Measurements from ENCODE around the gene NPAS3.

Gene NPAS3

GRCh38 chr14:33271216-33271615, 332.5 kb downstream of the NPAS3 start:
- ChIA-PET POLR2A (no interaction called here), CTCF (no interaction called here)
- DNase-seq (ENCODE audit: extremely low spot score), result no peak
- no peak for TF ChIP-seq CTCF (IDR thresholded peaks at IDR 0.05; ENCODE audit: control extremely low read depth, extremely low read depth, low read depth, missing control alignments)

- CTCF ChIA-PET, result no interaction called here
- POLR2A ChIA-PET, result no interaction called here
- TF ChIP-seq CTCF (IDR thresholded peaks at IDR 0.05; ENCODE audit: control extremely low read depth, extremely low read depth, low read depth, missing control alignments), result no peak
- DNase-seq (ENCODE audit: extremely low spot score), result no peak
Measured at GRCh38 chr14:33271891-33272290, 333.2 kb downstream of the NPAS3 start.

- TF ChIP-seq CTCF (IDR thresholded peaks at IDR 0.05; ENCODE audit: control extremely low read depth, extremely low read depth, low read depth, missing control alignments), result no peak
- POLR2A ChIA-PET, result no interaction called here
- CTCF ChIA-PET, result interaction anchor here (0.9 to 1.3 kb wide), 2 partner anchors 8 to 38 kb away, joined by 3 to 4 read pairs; no protein-coding TSS in a partner anchor
- no peak for DNase-seq (ENCODE audit: extremely low spot score)
Measured at GRCh38 chr14:33273978-33274377, 335.3 kb downstream of the NPAS3 start.

DNA sequence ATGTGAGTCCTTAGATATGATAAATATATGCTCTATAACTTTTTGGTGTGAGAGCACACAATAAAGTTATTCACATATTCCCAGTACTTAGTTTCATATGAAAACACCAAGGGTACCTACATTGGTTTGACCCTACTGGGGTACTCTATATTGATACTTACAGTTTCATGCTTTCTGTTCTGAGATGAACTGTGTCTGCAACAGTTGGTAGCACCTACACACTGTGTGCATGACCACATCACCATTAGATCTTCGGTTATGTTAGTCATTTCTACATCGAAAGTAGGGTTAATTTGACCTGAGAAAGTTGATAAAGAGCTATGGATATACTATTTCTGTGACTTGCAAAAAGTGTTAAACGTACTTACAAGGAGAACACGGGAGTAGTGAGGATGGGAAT, 337.2 kb downstream of the NPAS3 start:
- no peak for DNase-seq (ENCODE audit: extremely low spot score)
- ChIA-PET CTCF (no interaction called here), POLR2A (no interaction called here)
- no peak for TF ChIP-seq CTCF (IDR thresholded peaks at IDR 0.05; ENCODE audit: control extremely low read depth, extremely low read depth, low read depth, missing control alignments)

GRCh38 chr14:33279865-33280264, 341.2 kb downstream of the NPAS3 start:
- CTCF ChIA-PET, result interaction anchor here (1.4 to 2.3 kb wide), 2 partner anchors 11 to 32 kb away, joined by 3 to 8 read pairs; no protein-coding TSS in a partner anchor
- no peak for TF ChIP-seq CTCF (IDR thresholded peaks at IDR 0.05; ENCODE audit: control extremely low read depth, extremely low read depth, low read depth, missing control alignments)
- POLR2A ChIA-PET, result no interaction called here
- no peak for DNase-seq (ENCODE audit: extremely low spot score)

GRCh38 chr14:33280646-33281045, 342.0 kb downstream of the NPAS3 start:
- TF ChIP-seq CTCF (IDR thresholded peaks at IDR 0.05; ENCODE audit: control extremely low read depth, extremely low read depth, low read depth, missing control alignments), result no peak
- no peak for DNase-seq (ENCODE audit: extremely low spot score)
- ChIA-PET POLR2A (no interaction called here), CTCF (interaction anchor here (2.3 kb wide), 1 partner anchor 12 kb away, joined by 8 read pairs; no protein-coding TSS in a partner anchor)
